Neural cell (in vitro differentiated cells): Measurements from ENCODE around the gene RTTN. TPM values are rescaled to one million over a fixed set of nuclear protein-coding genes. Genes with fewer than 3 reads are reported as not detected.

Source experiments
- H2AFZ ChIP-seq: fragments of 200-600, 300-800 bp; sonication (generic), shearing (Covaris generic); 2 replicates; pipeline ENCODE4 v1.6.0; 2014; ENCODE audit warnings: low read depth, mild to moderate bottlenecking, antibody characterized with exemption, low read length, moderate library complexity
- H3F3A ChIP-seq: fragments of 200-600 bp; shearing (Covaris generic); 2 replicates; pipeline ENCODE4 v1.6.1; 2016; ENCODE audit warnings: mild to moderate bottlenecking, moderate library complexity, mixed read lengths, antibody characterized with exemption, low read length; ENCODE audit not compliant: insufficient read depth, poor library complexity, severe bottlenecking
- H3K27ac ChIP-seq: fragments of 200-600, 300-800 bp; sonication (generic), shearing (Covaris generic); 2 replicates; pipeline ENCODE4 v1.5.1; 2014; ENCODE audit warnings: mild to moderate bottlenecking, low read length, moderate library complexity
- H3K27me3 ChIP-seq: fragments of 300-800, 200-600 bp; sonication (generic), shearing (Covaris generic); 2 replicates; pipeline ENCODE4 v1.6.0; 2014; ENCODE audit warnings: mild to moderate bottlenecking, low read depth, low read length, moderate library complexity; ENCODE audit not compliant: insufficient read depth
- H3K36me3 ChIP-seq: fragments of 300-800, 200-600 bp; sonication (generic), shearing (Covaris generic); 2 replicates; pipeline ENCODE4 v1.5.1; 2014; ENCODE audit warnings: mild to moderate bottlenecking, antibody characterized with exemption, low read length, moderate library complexity; ENCODE audit not compliant: insufficient read depth
- H3K4me2 ChIP-seq: fragments of 300-800, 200-600 bp; sonication (generic), shearing (Covaris generic); 2 replicates; pipeline ENCODE4 v1.6.0; 2014; ENCODE audit warnings: mild to moderate bottlenecking, low read length
- H3K4me3 ChIP-seq: fragments of 300-800, 200-600 bp; sonication (generic), shearing (Covaris generic); 2 replicates; pipeline ENCODE4 v1.5.1; 2014; ENCODE audit warnings: mild to moderate bottlenecking, low read length, moderate library complexity
- H3K79me2 ChIP-seq: fragments of 200-600 bp; shearing (Covaris generic); replicated peaks from 2 replicates; pipeline ENCODE4 v1.6.0; 2014; ENCODE audit warnings: mild to moderate bottlenecking, low read length, moderate library complexity; ENCODE audit not compliant: insufficient read depth
- H3K9ac ChIP-seq: fragments of 300-800, 200-600 bp; sonication (generic), shearing (Covaris generic); 2 replicates; pipeline ENCODE4 v1.6.1; 2016; ENCODE audit warnings: mild to moderate bottlenecking, low read length, mixed read lengths
- H3K9me2 ChIP-seq: fragments of 200-600 bp; shearing (Covaris generic); 2 replicates; pipeline ENCODE4 v1.6.1; 2016; ENCODE audit warnings: mild to moderate bottlenecking, low read length, mixed read lengths; ENCODE audit not compliant: insufficient read depth
- H3K9me3 ChIP-seq: fragments of 200-600, 300-800 bp; sonication (generic), shearing (Covaris generic); 2 replicates; pipeline ENCODE4 v1.6.1; 2016; ENCODE audit warnings: mild to moderate bottlenecking, mixed run types, low read length, moderate library complexity, mixed read lengths
- H4K20me1 ChIP-seq: fragments of 200-600 bp; shearing (Covaris generic); 2 replicates; pipeline ENCODE4 v1.6.1; 2016; ENCODE audit warnings: mild to moderate bottlenecking, mixed run types; ENCODE audit not compliant: insufficient read depth
- EP300 ChIP-seq: fragments of 450-650 bp; conservative IDR thresholded peaks from 2 replicates; pipeline ENCODE4 v1.6.1; 2014; ENCODE audit warnings: antibody characterized with exemption, mild to moderate bottlenecking, moderate library complexity; ENCODE audit not compliant: poor library complexity, severe bottlenecking
- EZH2 ChIP-seq: fragments of 200-600, 300-800 bp; shearing (Covaris generic), sonication (generic); IDR thresholded peaks from 2 replicates; pipeline ENCODE4 v1.6.1; 2014; ENCODE audit warnings: antibody characterized with exemption, low read length, borderline replicate concordance, mild to moderate bottlenecking; ENCODE audit not compliant: insufficient read depth, poor library complexity, severe bottlenecking
- MXI1 ChIP-seq: fragments of 450-650 bp; conservative IDR thresholded peaks from 2 replicates; pipeline ENCODE4 v1.6.1; 2014; ENCODE audit warnings: antibody characterized with exemption, mild to moderate bottlenecking; ENCODE audit not compliant: poor library complexity, severe bottlenecking
- POLR2AphosphoS5 ChIP-seq: IDR thresholded peaks from 2 replicates; pipeline ENCODE4 v1.6.1; 2012
- RAD21 ChIP-seq: fragments of 450-650 bp; conservative IDR thresholded peaks from 2 replicates; pipeline ENCODE4 v1.6.1; 2014; ENCODE audit warnings: antibody characterized with exemption, mild to moderate bottlenecking, moderate library complexity
- SMC3 ChIP-seq: fragments of 450-650 bp; conservative IDR thresholded peaks from 2 replicates; pipeline ENCODE4 v1.6.1; 2014; ENCODE audit warnings: antibody characterized with exemption, mild to moderate bottlenecking, moderate library complexity; ENCODE audit not compliant: poor library complexity
- TAF1 ChIP-seq: IDR thresholded peaks from 2 replicates; pipeline ENCODE4 v1.6.1; 2012; ENCODE audit warnings: low read depth
- polyA plus RNA-seq: library from polyadenylated mRNA; depleted of rRNA; stranded (reverse); fragments of >200 nt; gene quantifications from 2 replicates; pipeline ENCODE4 v1.2.3, GENCODE V29; 2014
- TF ChIP-seq, protein P1 (sequence below): IDR thresholded peaks from 2 replicates; pipeline ENCODE4 v1.6.1; 2012; ENCODE audit warnings: borderline replicate concordance
- TF ChIP-seq, protein P2 (sequence below): fragments of 450-650 bp; IDR thresholded peaks from 2 replicates; pipeline ENCODE4 v1.5.1; 2014; ENCODE audit warnings: antibody characterized with exemption, mild to moderate bottlenecking, moderate library complexity; ENCODE audit not compliant: poor library complexity, severe bottlenecking

Gene RTTN
- polyA plus RNA-seq, 1 donor from 2014 or later = 24.2 TPM

DNA sequence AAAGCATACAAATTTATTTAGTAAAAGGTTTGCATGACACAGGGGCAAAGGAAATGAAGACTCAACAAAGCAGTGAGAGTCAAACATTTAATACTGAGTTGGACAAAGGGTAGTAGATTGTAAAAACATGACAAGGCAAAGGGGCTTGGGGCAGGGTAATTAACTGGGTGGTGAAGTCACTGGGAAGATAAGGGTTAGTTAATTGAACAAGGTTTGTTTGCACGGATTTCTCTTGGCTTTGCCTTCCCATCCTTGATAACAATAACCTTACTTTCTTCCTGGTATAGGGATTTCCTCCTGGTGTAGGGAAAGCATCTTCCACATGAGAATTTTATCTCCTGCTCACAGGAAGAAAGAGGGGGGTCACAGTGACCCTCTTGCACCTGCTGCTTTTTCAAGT, 26.8 kb upstream of the RTTN start:
- no peak overlapping the region for H3K4me3 ChIP-seq
- no peaks in the 10 kb centered on the region for H4K20me1 ChIP-seq
- no peaks in the 10 kb centered on the region for H3K9me3 ChIP-seq
- H3K36me3 ChIP-seq = no peaks in the 10 kb centered on the region
- H3K27ac ChIP-seq = no peak overlapping the region
- no peaks in the 10 kb centered on the region for H3F3A ChIP-seq
- H3K9ac ChIP-seq = no peak overlapping the region
- H3K9me2 ChIP-seq = no peaks in the 10 kb centered on the region
- no peak overlapping the region for H2AFZ ChIP-seq
- H3K79me2 ChIP-seq = no peaks in the 10 kb centered on the region
- TF ChIP-seq, protein P1, sequence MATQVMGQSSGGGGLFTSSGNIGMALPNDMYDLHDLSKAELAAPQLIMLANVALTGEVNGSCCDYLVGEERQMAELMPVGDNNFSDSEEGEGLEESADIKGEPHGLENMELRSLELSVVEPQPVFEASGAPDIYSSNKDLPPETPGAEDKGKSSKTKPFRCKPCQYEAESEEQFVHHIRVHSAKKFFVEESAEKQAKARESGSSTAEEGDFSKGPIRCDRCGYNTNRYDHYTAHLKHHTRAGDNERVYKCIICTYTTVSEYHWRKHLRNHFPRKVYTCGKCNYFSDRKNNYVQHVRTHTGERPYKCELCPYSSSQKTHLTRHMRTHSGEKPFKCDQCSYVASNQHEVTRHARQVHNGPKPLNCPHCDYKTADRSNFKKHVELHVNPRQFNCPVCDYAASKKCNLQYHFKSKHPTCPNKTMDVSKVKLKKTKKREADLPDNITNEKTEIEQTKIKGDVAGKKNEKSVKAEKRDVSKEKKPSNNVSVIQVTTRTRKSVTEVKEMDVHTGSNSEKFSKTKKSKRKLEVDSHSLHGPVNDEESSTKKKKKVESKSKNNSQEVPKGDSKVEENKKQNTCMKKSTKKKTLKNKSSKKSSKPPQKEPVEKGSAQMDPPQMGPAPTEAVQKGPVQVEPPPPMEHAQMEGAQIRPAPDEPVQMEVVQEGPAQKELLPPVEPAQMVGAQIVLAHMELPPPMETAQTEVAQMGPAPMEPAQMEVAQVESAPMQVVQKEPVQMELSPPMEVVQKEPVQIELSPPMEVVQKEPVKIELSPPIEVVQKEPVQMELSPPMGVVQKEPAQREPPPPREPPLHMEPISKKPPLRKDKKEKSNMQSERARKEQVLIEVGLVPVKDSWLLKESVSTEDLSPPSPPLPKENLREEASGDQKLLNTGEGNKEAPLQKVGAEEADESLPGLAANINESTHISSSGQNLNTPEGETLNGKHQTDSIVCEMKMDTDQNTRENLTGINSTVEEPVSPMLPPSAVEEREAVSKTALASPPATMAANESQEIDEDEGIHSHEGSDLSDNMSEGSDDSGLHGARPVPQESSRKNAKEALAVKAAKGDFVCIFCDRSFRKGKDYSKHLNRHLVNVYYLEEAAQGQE = no peak
- TF ChIP-seq RAD21 = no peak
- TF ChIP-seq, protein P2, sequence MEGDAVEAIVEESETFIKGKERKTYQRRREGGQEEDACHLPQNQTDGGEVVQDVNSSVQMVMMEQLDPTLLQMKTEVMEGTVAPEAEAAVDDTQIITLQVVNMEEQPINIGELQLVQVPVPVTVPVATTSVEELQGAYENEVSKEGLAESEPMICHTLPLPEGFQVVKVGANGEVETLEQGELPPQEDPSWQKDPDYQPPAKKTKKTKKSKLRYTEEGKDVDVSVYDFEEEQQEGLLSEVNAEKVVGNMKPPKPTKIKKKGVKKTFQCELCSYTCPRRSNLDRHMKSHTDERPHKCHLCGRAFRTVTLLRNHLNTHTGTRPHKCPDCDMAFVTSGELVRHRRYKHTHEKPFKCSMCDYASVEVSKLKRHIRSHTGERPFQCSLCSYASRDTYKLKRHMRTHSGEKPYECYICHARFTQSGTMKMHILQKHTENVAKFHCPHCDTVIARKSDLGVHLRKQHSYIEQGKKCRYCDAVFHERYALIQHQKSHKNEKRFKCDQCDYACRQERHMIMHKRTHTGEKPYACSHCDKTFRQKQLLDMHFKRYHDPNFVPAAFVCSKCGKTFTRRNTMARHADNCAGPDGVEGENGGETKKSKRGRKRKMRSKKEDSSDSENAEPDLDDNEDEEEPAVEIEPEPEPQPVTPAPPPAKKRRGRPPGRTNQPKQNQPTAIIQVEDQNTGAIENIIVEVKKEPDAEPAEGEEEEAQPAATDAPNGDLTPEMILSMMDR = no peak
- no peak for TF ChIP-seq EP300
- no peak for TF ChIP-seq EZH2
- no peak for TF ChIP-seq SMC3
- TF ChIP-seq TAF1 = no peak
- no peak for TF ChIP-seq POLR2AphosphoS5
- TF ChIP-seq MXI1 = no peak
- no peaks in the 10 kb centered on the region for H3K27me3 ChIP-seq
- no peak overlapping the region for H3K4me2 ChIP-seq

DNA sequence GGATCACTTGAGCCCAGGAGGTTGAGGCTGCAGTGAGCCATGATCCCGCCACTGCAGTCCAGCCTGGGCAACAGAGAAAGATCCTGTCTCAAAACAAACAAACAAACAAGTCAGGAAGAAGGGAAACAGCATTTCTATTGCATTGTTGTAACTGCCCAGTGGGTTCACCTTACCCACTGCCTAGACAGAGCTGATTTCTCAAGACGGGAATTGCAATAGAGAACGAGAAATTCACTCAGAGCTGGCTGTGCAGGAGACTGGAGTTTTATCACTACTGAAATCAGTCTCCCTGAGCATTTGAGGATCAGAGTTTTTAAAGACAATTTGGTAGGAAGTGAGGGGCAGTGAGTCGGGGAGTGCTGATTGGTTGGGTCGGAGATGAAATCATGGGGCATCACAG, 24.2 kb upstream of the RTTN start:
- Histone ChIP-seq H3F3A (no peaks in the 10 kb centered on the region), H3K4me2 (no peak overlapping the region), H3K27ac (no peak overlapping the region), H3K9ac (no peak overlapping the region), H3K4me3 (no peak overlapping the region), H3K9me2 (no peaks in the 10 kb centered on the region), H4K20me1 (no peaks in the 10 kb centered on the region), H3K9me3 (no peaks in the 10 kb centered on the region), H3K79me2 (no peaks in the 10 kb centered on the region), H3K36me3 (no peaks in the 10 kb centered on the region), H3K27me3 (no peaks in the 10 kb centered on the region), H2AFZ (no peak overlapping the region)
- TF ChIP-seq TAF1 = no peak
- no peak for TF ChIP-seq SMC3
- TF ChIP-seq, protein P1 = no peak
- no peak for TF ChIP-seq MXI1
- TF ChIP-seq EP300 = no peak
- TF ChIP-seq POLR2AphosphoS5 = no peak
- TF ChIP-seq RAD21 = no peak
- TF ChIP-seq EZH2 = no peak
- TF ChIP-seq, protein P2 = no peak
